Suprapubic skin (tissue), 4 donors: Measurements from ENCODE around the gene SETD1A. TPM values are rescaled to one million over a fixed set of nuclear protein-coding genes. Genes with fewer than 3 reads are reported as not detected.

ENCODE experiments used
- DNase-seq, 2 donors: peaks; one replicate each; pipeline ENCODE4 v3.0.0-alpha.2; 2019; ENCODE audit warnings: low spot score in 2 of 2
- H3K27ac ChIP-seq: fragments of 200-600 bp; sonication (generic); one replicate; pipeline ENCODE4 v1.5.1; 2019
- H3K27me3 ChIP-seq: fragments of 200-600 bp; sonication (generic); one replicate; pipeline ENCODE4 v1.5.1; 2019
- H3K36me3 ChIP-seq: fragments of 200-600 bp; sonication (generic); one replicate; pipeline ENCODE4 v1.5.1; 2019
- H3K4me1 ChIP-seq: fragments of 200-600 bp; sonication (generic); one replicate; pipeline ENCODE4 v1.5.1; 2019
- H3K4me3 ChIP-seq: fragments of 200-600 bp; sonication (generic); one replicate; pipeline ENCODE4 v1.5.1; 2019; ENCODE audit warnings: mild to moderate bottlenecking
- H3K9me3 ChIP-seq: fragments of 200-600 bp; sonication (generic); one replicate; pipeline ENCODE4 v1.5.1; 2019
- CTCF ChIP-seq, 2 donors: fragments of 200-600 bp in 1 of 2; fragments of 450-650 bp in 1 of 2; sonication (generic) in 1 of 2; IDR thresholded peaks; one replicate each; pipeline ENCODE4 v1.5.1; 2016 to 2019; ENCODE audit warnings: antibody characterized with exemption in 2 of 2, mild to moderate bottlenecking in 1 of 2, moderate library complexity in 1 of 2
- EP300 ChIP-seq: sonication (generic); formaldehyde crosslinking; IDR thresholded peaks from one replicate; pipeline ENCODE4 v1.6.1; 2017; ENCODE audit warnings: antibody characterized with exemption
- POLR2A ChIP-seq, 2 donors: fragments of 450-650 bp; IDR thresholded peaks; one replicate each; pipeline ENCODE4 v1.6.1; 2017; ENCODE audit warnings: antibody characterized with exemption in 2 of 2, mild to moderate bottlenecking in 2 of 2, moderate library complexity in 2 of 2
- POLR2AphosphoS5 ChIP-seq, 3 donors: sonication (generic); formaldehyde crosslinking; IDR thresholded peaks; one replicate each; pipeline ENCODE4 v1.6.1; 2017; ENCODE audit warnings: antibody characterized with exemption in 3 of 3
- WGBS: methylation state at CpG from one replicate; pipeline ENCODE4 v1.1.5; 2018; 5-methylcytosine and 5-hydroxymethylcytosine counted together
- total RNA-seq, 4 donors: library from RNA; depleted of rRNA; stranded (reverse); fragments of >200 nt; gene quantifications; one replicate each; pipeline ENCODE4 v1.1.0, GENCODE V29; 2016

The SETD1A gene
- total RNA-seq, 4 donors from 2014 or later: 12.5 to 14.7 (median 13.7) TPM

GRCh38 chr16:30965436-30965835 is 7.9 kb downstream of the SETD1A start:
- Histone ChIP-seq H3K9me3 (no peaks in the 10 kb centered on the region), H3K36me3 (peaks cover 98% of the 10 kb centered on the region), H3K4me3 (no peak overlapping the region), H3K27me3 (no peaks in the 10 kb centered on the region), H3K27ac (no peak overlapping the region), H3K4me1 (no peaks in the 10 kb centered on the region)
- 94% methylated on average over 15 of the region's 15 CpGs for WGBS
- no peak for DNase-seq
- TF ChIP-seq CTCF (IDR thresholded peaks at IDR 0.05) (no peak), POLR2AphosphoS5 (IDR thresholded peaks at IDR 0.05) (no peak), EP300 (no peak), POLR2A (IDR thresholded peaks at IDR 0.05) (no peak)

GRCh38 chr16:30966033-30966619 is 8.6 kb downstream of the SETD1A start:
- 92% methylated on average over 19 of the region's 19 CpGs for WGBS
- Histone ChIP-seq H3K27me3 (no peaks in the 10 kb centered on the region), H3K9me3 (no peaks in the 10 kb centered on the region), H3K27ac (no peak overlapping the region), H3K4me1 (no peaks in the 10 kb centered on the region), H3K36me3 (peaks cover 100% of the 10 kb centered on the region), H3K4me3 (no peak overlapping the region)
- no peak for TF ChIP-seq EP300
- no peak for TF ChIP-seq POLR2A (IDR thresholded peaks at IDR 0.05)
- no peak for TF ChIP-seq POLR2AphosphoS5 (IDR thresholded peaks at IDR 0.05)
- no peak for TF ChIP-seq CTCF (IDR thresholded peaks at IDR 0.05)
- DNase-seq: no peak

GRCh38 chr16:30967795-30968194 is 10.2 kb downstream of the SETD1A start:
- DNase-seq: no peak
- H3K9me3 ChIP-seq: no peaks in the 10 kb centered on the region
- H3K27ac ChIP-seq: no peak overlapping the region
- 85% methylated on average over 4 of the region's 4 CpGs for WGBS
- no peaks in the 10 kb centered on the region for H3K4me1 ChIP-seq
- no peaks in the 10 kb centered on the region for H3K27me3 ChIP-seq
- H3K36me3 ChIP-seq: peaks cover 100% of the 10 kb centered on the region
- no peak overlapping the region for H3K4me3 ChIP-seq
- TF ChIP-seq EP300: no peak
- no peak for TF ChIP-seq POLR2A (IDR thresholded peaks at IDR 0.05)
- no peak for TF ChIP-seq POLR2AphosphoS5 (IDR thresholded peaks at IDR 0.05)
- TF ChIP-seq CTCF (IDR thresholded peaks at IDR 0.05): no peak

GRCh38 chr16:30969246-30969842 is 11.8 kb downstream of the SETD1A start:
- 93% methylated on average over 19 of the region's 19 CpGs for WGBS
- peaks cover 100% of the 10 kb centered on the region for H3K36me3 ChIP-seq

More at GRCh38 chr16:30969246-30969842, 11.8 kb downstream of the SETD1A start:
- TF ChIP-seq EP300 (no peak), CTCF (IDR thresholded peaks at IDR 0.05) (no peak), POLR2AphosphoS5 (IDR thresholded peaks at IDR 0.05) (no peak), POLR2A (IDR thresholded peaks at IDR 0.05) (no peak)
- Histone ChIP-seq H3K4me3 (no peak overlapping the region), H3K9me3 (no peaks in the 10 kb centered on the region), H3K27ac (no peak overlapping the region), H3K4me1 (no peaks in the 10 kb centered on the region), H3K27me3 (no peaks in the 10 kb centered on the region)
- DNase-seq: no peak
